Naive thymus-derived CD4-positive, alpha-beta T cell (primary cell): ENCODE data around the gene TESK1. TPM values are rescaled to one million over a fixed set of nuclear protein-coding genes. Genes with fewer than 3 reads are reported as not detected.
A peak's percentile ranks its signal among the peaks of the same experiment; 100 is the strongest.

Experiments
- ATAC-seq: fragments of 150-1000 bp; cut with Tn5 transposase; 2 replicates; pipeline ENCODE4 v1.10.0; 2021; ENCODE audit warnings: mild to moderate bottlenecking, moderate library complexity
- CTCF ChIA-PET: fragments of 350-600 bp; sonication (Branson Sonifier 250); formaldehyde crosslinking; loops from one replicate; lab custom pipeline; 2021; ENCODE audit warnings: antibody characterized with exemption; lab: Charles Lee
- POLR2A ChIA-PET: fragments of 350-600 bp; sonication (Branson Sonifier 250); formaldehyde crosslinking; loops from one replicate; lab custom pipeline; 2021; ENCODE audit warnings: antibody characterized with exemption, inconsistent platforms; lab: Charles Lee
- DNase-seq, 9 donors: peaks; one replicate each; pipeline versions ENCODE4 v3.0.0 to v3.0.0-alpha.2; 2020 to 2022; ENCODE audit warnings: mixed read lengths in 1 of 9
- H3K27ac ChIP-seq: one replicate; pipeline ENCODE4 v1.7.0; 2013; ENCODE audit warnings: mild to moderate bottlenecking, low read depth, low read length, moderate library complexity
- H3K27me3 ChIP-seq, 2 donors: one replicate each; pipeline ENCODE4 v1.7.0; 2013; ENCODE audit warnings: low read length in 2 of 2, mild to moderate bottlenecking in 2 of 2, moderate library complexity in 2 of 2; ENCODE audit not compliant: control insufficient read depth in 2 of 2, insufficient read depth in 2 of 2
- H3K36me3 ChIP-seq, 3 experiments: 1 replicate in 2 of 3; 2 replicates in 1 of 3; pipeline ENCODE4 v1.7.0; 2013; ENCODE audit warnings: low read length in 3 of 3, mild to moderate bottlenecking in 3 of 3, moderate library complexity in 1 of 3; ENCODE audit not compliant: insufficient read depth in 3 of 3, control insufficient read depth in 2 of 3
- H3K4me1 ChIP-seq, 2 donors: one replicate each; pipeline ENCODE4 v1.7.0; 2013; ENCODE audit warnings: low read length in 2 of 2, mild to moderate bottlenecking in 2 of 2, moderate library complexity in 1 of 2; ENCODE audit not compliant: control insufficient read depth in 2 of 2, insufficient read depth in 2 of 2
- H3K4me3 ChIP-seq: 2 replicates; pipeline ENCODE4 v1.7.0; 2013; ENCODE audit warnings: mild to moderate bottlenecking, low read length
- H3K9me3 ChIP-seq, 3 experiments: 1 replicate in 2 of 3; 2 replicates in 1 of 3; pipeline ENCODE4 v1.7.0; 2013; ENCODE audit warnings: low read length in 3 of 3; ENCODE audit not compliant: control insufficient read depth in 2 of 3
- H3K27ac Mint-ChIP-seq, 9 donors: one replicate each; pipeline ENCODE4 v1.8.0; 2020 to 2022; ENCODE audit warnings: mixed read lengths in 9 of 9, mild to moderate bottlenecking in 8 of 9, moderate library complexity in 5 of 9, inconsistent platforms in 2 of 9
- H3K27me3 Mint-ChIP-seq, 5 donors: one replicate each; pipeline ENCODE4 v1.8.0; 2021 to 2022; ENCODE audit warnings: mixed read lengths in 5 of 5, mild to moderate bottlenecking in 1 of 5
- H3K36me3 Mint-ChIP-seq, 5 donors: one replicate each; pipeline ENCODE4 v1.8.0; 2020 to 2022; ENCODE audit warnings: mixed read lengths in 5 of 5, mild to moderate bottlenecking in 3 of 5, inconsistent platforms in 1 of 5
- H3K4me1 Mint-ChIP-seq, 7 donors: one replicate each; pipeline ENCODE4 v1.8.0; 2020 to 2022; ENCODE audit warnings: mixed read lengths in 7 of 7, mild to moderate bottlenecking in 3 of 7, inconsistent platforms in 1 of 7
- H3K4me3 Mint-ChIP-seq, 10 donors: one replicate each; pipeline ENCODE4 v1.8.0; 2020 to 2022; ENCODE audit warnings: mild to moderate bottlenecking in 10 of 10, mixed read lengths in 10 of 10, moderate library complexity in 6 of 10, inconsistent platforms in 2 of 10
- H3K9me3 Mint-ChIP-seq, 11 donors: one replicate each; pipeline ENCODE4 v1.8.0; 2020 to 2022; ENCODE audit warnings: mixed read lengths in 11 of 11, mild to moderate bottlenecking in 4 of 11, inconsistent platforms in 1 of 11, moderate library complexity in 1 of 11
- intact Hi-C, 2 donors: fragments of 100-400 bp; cut with micrococcal nuclease; formaldehyde crosslinking; loops; one replicate each; pipeline ENCODE4 v1.15.1; 2023
- polyA plus RNA-seq, 2 donors: library from polyadenylated mRNA; unstranded; fragments of 300-500 nt; fragmentation: Illumina TruSeq; gene quantifications; one replicate each; pipeline ENCODE4 v1.2.3, GENCODE V29; 2021
- total RNA-seq, 6 experiments: library from RNA in 5 of 6; stranded (reverse) in 5 of 6; gene quantifications; 1 replicate in 5 of 6; 2 replicates in 1 of 6; pipeline ENCODE4 v1.2.3 and lab custom pipeline; 2021 to 2026

TESK1 gene
- total and polyA plus RNA-seq, 7 experiments from 2014 or later, result 3.5 to 45.5 (median 32.9) TPM

DNA sequence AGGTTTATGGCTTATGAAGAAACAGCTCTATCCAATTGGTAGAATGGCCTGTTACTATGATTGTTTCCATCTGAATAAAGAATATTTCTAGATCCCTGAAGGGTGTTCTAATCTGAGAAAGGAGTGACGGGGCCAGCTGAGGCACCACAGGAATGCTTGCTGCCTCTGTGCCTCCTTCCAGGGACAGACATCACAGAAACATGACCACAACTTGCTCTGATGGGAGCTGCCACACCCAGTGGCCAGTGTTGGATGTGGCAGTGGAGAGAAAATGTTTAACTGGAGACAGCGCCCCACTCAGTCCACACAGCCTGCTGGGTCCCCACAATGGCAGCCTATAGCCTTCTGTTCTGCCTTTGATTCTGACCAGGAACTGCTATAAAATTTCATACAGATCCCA is 38.6 kb upstream of the TESK1 start:
- Histone ChIP-seq H3K9me3 (no peaks in the 10 kb centered on the region), H3K27me3 (no peaks in the 10 kb centered on the region), H3K4me1 (no peaks in the 10 kb centered on the region), H3K4me3 (no peak overlapping the region), H3K36me3 (no peaks in the 10 kb centered on the region), H3K27ac (no peak overlapping the region)
- ChIA-PET CTCF (no interaction called here), POLR2A (no interaction called here)
- Mint-ChIP-seq H3K4me1 (peaks cover 0 to 36% (median 5%) of the 10 kb centered on the region in 7 donors), H3K36me3 (peaks cover 0 to 21% (median 4%) of the 10 kb centered on the region in 5 donors), H3K4me3 (no peak overlapping the region), H3K27me3 (no peaks in the 10 kb centered on the region), H3K9me3 (no peaks in the 10 kb centered on the region), H3K27ac (no peak overlapping the region)
- DNase-seq (no peak), ATAC-seq (no peak)
- intact Hi-C loops, result no loop called here

GRCh38 chr9:35568196-35568595 is 36.9 kb upstream of the TESK1 start:
- no peaks in the 10 kb centered on the region for H3K9me3 ChIP-seq
- DNase-seq (no peak), ATAC-seq (no peak)
- intact Hi-C loops, result no loop called here
- H3K4me3 Mint-ChIP-seq, result no peak overlapping the region
- no peaks in the 10 kb centered on the region for H3K27me3 Mint-ChIP-seq
- POLR2A ChIA-PET, result no interaction called here
- no peaks in the 10 kb centered on the region for H3K4me1 ChIP-seq
- no peak overlapping the region for H3K27ac Mint-ChIP-seq
- H3K27ac ChIP-seq, result no peak overlapping the region
- H3K9me3 Mint-ChIP-seq, result no peaks in the 10 kb centered on the region
- H3K36me3 Mint-ChIP-seq, result peaks cover 0 to 16% (median 4%) of the 10 kb centered on the region in 5 donors
- H3K4me3 ChIP-seq, result no peak overlapping the region
- CTCF ChIA-PET, result no interaction called here
- no peaks in the 10 kb centered on the region for H3K36me3 ChIP-seq
- H3K4me1 Mint-ChIP-seq, result peaks cover 0 to 36% (median 5%) of the 10 kb centered on the region in 7 donors
- H3K27me3 ChIP-seq, result no peaks in the 10 kb centered on the region

DNA sequence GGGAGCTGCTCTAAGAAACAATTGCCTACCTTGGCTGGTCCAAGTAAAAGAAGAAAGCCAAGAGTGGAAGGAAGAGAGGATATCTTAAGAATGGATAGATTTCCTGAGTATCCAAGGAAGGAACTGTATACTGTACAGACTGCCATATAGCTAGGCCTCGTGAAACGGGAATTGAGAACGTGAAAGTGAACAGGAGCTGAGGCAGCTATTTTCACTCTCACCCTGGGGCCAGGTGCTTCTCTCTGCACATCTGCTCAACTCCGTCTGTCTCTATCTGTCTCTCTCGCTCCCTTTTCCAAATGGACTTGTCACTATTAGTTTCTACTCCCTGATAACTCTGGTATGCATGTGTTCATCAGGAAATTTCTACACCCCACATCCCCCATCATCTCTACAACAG is 35.9 kb upstream of the TESK1 start:
- CTCF ChIA-PET, result no interaction called here
- Mint-ChIP-seq H3K9me3 (no peaks in the 10 kb centered on the region), H3K27ac (no peak overlapping the region), H3K4me3 (no peak overlapping the region), H3K36me3 (peaks cover 0 to 9% (median 4%) of the 10 kb centered on the region in 5 donors), H3K27me3 (no peaks in the 10 kb centered on the region), H3K4me1 (peaks cover 0 to 29% (median 5%) of the 10 kb centered on the region in 7 donors)
- Histone ChIP-seq H3K4me1 (no peaks in the 10 kb centered on the region), H3K36me3 (no peaks in the 10 kb centered on the region), H3K27me3 (no peaks in the 10 kb centered on the region), H3K27ac (no peak overlapping the region), H3K4me3 (no peak overlapping the region), H3K9me3 (no peaks in the 10 kb centered on the region)
- DNase-seq, result no peak
- ATAC-seq, result no peak
- intact Hi-C loops, result no loop called here
- POLR2A ChIA-PET, result interaction anchor here (1.0 kb wide), 1 partner anchor 10 kb away, joined by 4 read pairs; no protein-coding TSS in a partner anchor

DNA sequence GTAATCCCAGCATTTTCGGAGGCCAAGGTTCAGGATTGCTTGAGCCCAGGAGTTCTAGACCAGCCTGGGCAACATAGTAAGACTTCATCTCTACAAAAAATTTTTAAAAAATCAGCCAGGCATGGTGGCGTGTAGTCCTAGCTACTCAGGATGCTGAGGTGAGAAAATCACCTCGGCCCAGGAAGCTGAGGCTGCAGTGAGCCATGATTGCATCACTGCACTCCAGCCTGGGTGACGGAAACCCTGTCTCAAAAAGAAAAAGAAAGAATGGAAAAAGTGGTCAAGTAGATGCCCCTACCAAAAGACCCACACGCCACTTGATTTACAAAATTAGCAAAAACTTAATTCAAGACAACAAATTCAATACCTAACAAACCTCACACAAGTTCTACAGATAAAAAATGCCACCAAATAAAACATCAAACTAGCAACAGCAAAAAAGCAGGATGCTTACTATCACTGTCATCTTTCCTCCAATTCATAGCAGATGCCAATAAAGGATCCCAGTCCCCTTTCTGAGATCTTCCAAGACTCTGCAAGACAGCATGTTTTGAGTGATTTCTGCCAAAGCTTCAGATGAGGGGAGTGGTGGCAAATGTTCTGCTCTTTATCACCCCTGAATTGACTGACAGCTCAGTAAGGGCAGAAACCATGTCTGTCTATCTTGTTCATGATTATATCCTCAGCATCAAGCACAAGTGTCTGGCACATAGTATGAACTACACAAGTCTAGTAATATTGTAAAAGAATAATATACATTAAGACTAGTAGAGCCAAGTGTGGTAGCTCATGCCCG is 34.2 kb upstream of the TESK1 start:
- Histone ChIP-seq H3K9me3 (no peaks in the 10 kb centered on the region), H3K4me1 (no peaks in the 10 kb centered on the region), H3K36me3 (no peaks in the 10 kb centered on the region), H3K27me3 (no peaks in the 10 kb centered on the region), H3K27ac (no peak overlapping the region), H3K4me3 (no peak overlapping the region)
- Mint-ChIP-seq H3K36me3 (peaks cover 0 to 3% (median 0%) of the 10 kb centered on the region in 5 donors), H3K4me3 (peak overlapping the region in 1 of 10 donors; percentile 47), H3K27ac (peak overlapping the region in 4 of 9 donors; percentile 31 to 83 (median 41)), H3K27me3 (no peaks in the 10 kb centered on the region), H3K4me1 (peaks cover 0 to 27% (median 5%) of the 10 kb centered on the region in 7 donors), H3K9me3 (no peaks in the 10 kb centered on the region)
- DNase-seq (peak in 1 of 9 donors; percentile 43), ATAC-seq (peak; percentile 41)
- intact Hi-C loops, result no loop called here
- ChIA-PET CTCF (interaction anchor here (0.6 kb wide), 1 partner anchor 217 kb away, joined by 3 read pairs; no protein-coding TSS in a partner anchor), POLR2A (no interaction called here)

DNA sequence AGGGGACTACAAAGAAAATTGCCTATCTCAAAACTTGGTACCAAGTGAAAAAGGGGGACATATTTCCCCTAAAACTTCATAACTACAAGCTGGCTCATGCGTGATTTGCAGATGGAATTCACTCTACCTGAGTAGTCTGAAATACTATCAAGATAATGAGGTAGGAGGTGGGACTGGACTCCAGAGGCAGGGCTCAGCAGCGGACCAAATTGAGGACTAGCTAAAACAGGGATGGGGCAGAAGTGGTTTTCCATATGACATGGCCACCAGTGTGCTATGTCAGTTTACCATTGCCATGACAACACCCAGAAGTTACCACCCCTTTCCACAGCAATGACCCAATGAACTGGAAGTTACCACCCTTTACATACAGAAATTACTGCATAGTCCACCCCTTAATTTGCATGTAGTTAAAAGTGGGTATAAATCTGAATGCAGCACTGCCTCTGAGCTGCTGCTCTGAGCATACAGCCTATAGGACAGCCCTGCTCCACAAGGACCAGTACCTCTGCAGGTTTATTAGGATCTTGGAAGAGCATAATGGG is 30.4 kb upstream of the TESK1 start:
- Mint-ChIP-seq H3K36me3 (peaks cover 4 to 12% (median 5%) of the 10 kb centered on the region in 5 donors), H3K9me3 (peaks cover 3 to 12% (median 5%) of the 10 kb centered on the region in 11 donors), H3K27ac (no peak overlapping the region), H3K4me3 (no peak overlapping the region), H3K27me3 (peaks cover 0 to 3% (median 0%) of the 10 kb centered on the region in 5 donors), H3K4me1 (peaks cover 0 to 16% (median 5%) of the 10 kb centered on the region in 7 donors)
- intact Hi-C loops, result no loop called here
- no peak overlapping the region for H3K27ac ChIP-seq
- no peaks in the 10 kb centered on the region for H3K36me3 ChIP-seq
- ChIA-PET CTCF (no interaction called here), POLR2A (no interaction called here)
- peaks cover 0 to 5% (median 0%) of the 10 kb centered on the region in 3 experiments for H3K9me3 ChIP-seq
- no peaks in the 10 kb centered on the region for H3K27me3 ChIP-seq
- no peak overlapping the region for H3K4me3 ChIP-seq
- H3K4me1 ChIP-seq, result no peaks in the 10 kb centered on the region
- no peak for ATAC-seq
- no peak for DNase-seq

DNA sequence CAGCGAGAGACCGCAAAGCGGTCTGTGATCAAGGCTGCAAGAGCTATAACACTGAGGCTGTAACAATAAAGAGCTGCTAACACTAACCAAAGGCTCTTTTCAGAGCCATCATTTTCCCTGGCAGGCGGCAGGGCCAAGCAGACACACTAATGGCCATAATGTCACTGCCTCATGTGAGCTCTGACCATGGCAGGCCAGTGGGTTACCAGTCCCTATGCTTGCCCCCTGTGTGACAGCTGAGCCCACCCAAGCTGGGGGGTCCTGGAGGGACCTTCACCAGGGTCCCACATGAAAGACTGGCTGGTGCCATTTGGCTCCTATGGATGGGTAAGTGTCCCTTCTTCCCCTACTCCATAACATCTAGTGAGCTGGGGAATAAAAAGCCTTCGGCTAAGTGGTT is 29.6 kb upstream of the TESK1 start:
- ATAC-seq (no peak), DNase-seq (no peak)
- Histone ChIP-seq H3K4me3 (no peak overlapping the region), H3K27me3 (no peaks in the 10 kb centered on the region), H3K9me3 (peaks cover 0 to 13% (median 0%) of the 10 kb centered on the region in 3 experiments), H3K36me3 (no peaks in the 10 kb centered on the region), H3K4me1 (no peaks in the 10 kb centered on the region), H3K27ac (no peak overlapping the region)
- Mint-ChIP-seq H3K4me1 (peaks cover 0 to 12% (median 5%) of the 10 kb centered on the region in 7 donors), H3K9me3 (peaks cover 7 to 19% (median 11%) of the 10 kb centered on the region in 11 donors), H3K27me3 (peaks cover 0 to 4% (median 0%) of the 10 kb centered on the region in 5 donors), H3K27ac (no peak overlapping the region), H3K4me3 (no peak overlapping the region), H3K36me3 (peaks cover 8 to 18% (median 13%) of the 10 kb centered on the region in 5 donors)
- ChIA-PET CTCF (no interaction called here), POLR2A (no interaction called here)
- intact Hi-C loops, result no loop called here
